Stomach (tissue), 4 donors: ENCODE measurements around the gene SND1.

Experiments used
- CTCF ChIP-seq, 7 experiments: fragments of 450-650 bp in 4 of 7; fragments of 200-600 bp in 3 of 7; sonication (generic) in 3 of 7; IDR thresholded peaks; one replicate each; pipeline ENCODE4 v1.5.1; 2016 to 2019; ENCODE audit warnings: antibody characterized with exemption in 7 of 7, control low read depth in 2 of 7, mild to moderate bottlenecking in 1 of 7
- POLR2A ChIP-seq, 4 donors: fragments of 450-650 bp; IDR thresholded peaks; one replicate each; pipeline ENCODE4 v1.6.1; 2016; ENCODE audit warnings: antibody characterized with exemption in 4 of 4, control low read depth in 2 of 4, mild to moderate bottlenecking in 1 of 4, moderate library complexity in 1 of 4
- POLR2AphosphoS5 ChIP-seq, 3 donors: sonication (generic); formaldehyde crosslinking; IDR thresholded peaks; one replicate each; pipeline ENCODE4 v1.6.1; 2016; ENCODE audit warnings: antibody characterized with exemption in 3 of 3

- TF ChIP-seq CTCF (IDR thresholded peaks at IDR 0.05): no peak
- no peak for TF ChIP-seq POLR2AphosphoS5 (IDR thresholded peaks at IDR 0.05)
- TF ChIP-seq POLR2A (IDR thresholded peaks at IDR 0.05): no peak
These were observed 429.8 kb downstream of the SND1 start for GRCh38 chr7:128081808-128082207.
